ENCODE measurements around the gene CSGALNACT2. TPM values are rescaled to one million over a fixed set of nuclear protein-coding genes. Genes with fewer than 3 reads are reported as not detected.

CSGALNACT2 gene
- total RNA-seq, 1 experiment from 2014 or later, result 30.0 TPM

- ChIA-PET CTCF (no interaction called here), POLR2A (no interaction called here)
- Mint-ChIP-seq H3K4me1 (ENCODE audit: insufficient read depth, unreplicated experiment) (no peaks in the 10 kb centered on the region), H3K27ac (ENCODE audit: low read depth, unreplicated experiment) (no peak overlapping the region), H3K36me3 (ENCODE audit: insufficient read depth, unreplicated experiment) (no peaks in the 10 kb centered on the region), H3K9me3 (ENCODE audit: unreplicated experiment) (no peaks in the 10 kb centered on the region), H3K4me3 (ENCODE audit: unreplicated experiment) (no peak overlapping the region), H3K27me3 (ENCODE audit: insufficient read depth, unreplicated experiment) (no peaks in the 10 kb centered on the region)
- intact Hi-C loops (cut with micrococcal nuclease), result no loop called here
- no TSS peak for BruUV-seq (replicated peaks)
- no peak for TF ChIP-seq CTCF (IDR thresholded peaks at IDR 0.05; ENCODE audit: unreplicated experiment)
- no peak for DNase-seq (ENCODE audit: unreplicated experiment)
Measured at GRCh38 chr10:43123361-43124093, 14.7 kb upstream of the CSGALNACT2 start.

GRCh38 chr10:43124094-43124521 is 14.1 kb upstream of the CSGALNACT2 start:
- no TSS peak for BruUV-seq (replicated peaks)
- H3K4me1 Mint-ChIP-seq (ENCODE audit: insufficient read depth, unreplicated experiment), result peaks cover 5% of the 10 kb centered on the region
- H3K4me3 Mint-ChIP-seq (ENCODE audit: unreplicated experiment), result no peak overlapping the region
- intact Hi-C loops (cut with micrococcal nuclease), result no loop called here
- H3K27me3 Mint-ChIP-seq (ENCODE audit: insufficient read depth, unreplicated experiment), result no peaks in the 10 kb centered on the region
- no peaks in the 10 kb centered on the region for H3K36me3 Mint-ChIP-seq (ENCODE audit: insufficient read depth, unreplicated experiment)
- H3K27ac Mint-ChIP-seq (ENCODE audit: low read depth, unreplicated experiment), result no peak overlapping the region
- ChIA-PET POLR2A (no interaction called here), CTCF (no interaction called here)
- DNase-seq (ENCODE audit: unreplicated experiment), result no peak
- TF ChIP-seq CTCF (IDR thresholded peaks at IDR 0.05; ENCODE audit: unreplicated experiment), result no peak
- H3K9me3 Mint-ChIP-seq (ENCODE audit: unreplicated experiment), result no peaks in the 10 kb centered on the region

- POLR2A ChIA-PET, result no interaction called here
- no peaks in the 10 kb centered on the region for H3K9me3 Mint-ChIP-seq (ENCODE audit: unreplicated experiment)
- no peaks in the 10 kb centered on the region for H3K27me3 Mint-ChIP-seq (ENCODE audit: insufficient read depth, unreplicated experiment)
- no peak for TF ChIP-seq CTCF (IDR thresholded peaks at IDR 0.05; ENCODE audit: unreplicated experiment)
- intact Hi-C loops (cut with micrococcal nuclease), result no loop called here
- no peaks in the 10 kb centered on the region for H3K36me3 Mint-ChIP-seq (ENCODE audit: insufficient read depth, unreplicated experiment)
- CTCF ChIA-PET, result interaction anchor here (0.6 kb wide), 1 partner anchor 1735 kb away, joined by 3 read pairs; no protein-coding TSS in a partner anchor
- BruUV-seq (replicated peaks), result no TSS peak
- no peak overlapping the region for H3K4me3 Mint-ChIP-seq (ENCODE audit: unreplicated experiment)
- peaks cover 10% of the 10 kb centered on the region for H3K4me1 Mint-ChIP-seq (ENCODE audit: insufficient read depth, unreplicated experiment)
- no peak for DNase-seq (ENCODE audit: unreplicated experiment)
- no peak overlapping the region for H3K27ac Mint-ChIP-seq (ENCODE audit: low read depth, unreplicated experiment)
Measured at GRCh38 chr10:43124574-43125273, 13.5 kb upstream of the CSGALNACT2 start.

GRCh38 chr10:43125274-43125845 is 12.9 kb upstream of the CSGALNACT2 start:
- Mint-ChIP-seq H3K27me3 (ENCODE audit: insufficient read depth, unreplicated experiment) (no peaks in the 10 kb centered on the region), H3K36me3 (ENCODE audit: insufficient read depth, unreplicated experiment) (no peaks in the 10 kb centered on the region), H3K9me3 (ENCODE audit: unreplicated experiment) (no peaks in the 10 kb centered on the region), H3K4me3 (ENCODE audit: unreplicated experiment) (no peak overlapping the region), H3K27ac (ENCODE audit: low read depth, unreplicated experiment) (no peak overlapping the region), H3K4me1 (ENCODE audit: insufficient read depth, unreplicated experiment) (peaks cover 10% of the 10 kb centered on the region)
- intact Hi-C loops (cut with micrococcal nuclease), result no loop called here
- DNase-seq (ENCODE audit: unreplicated experiment), result no peak
- POLR2A ChIA-PET, result no interaction called here
- CTCF ChIA-PET, result interaction anchor here (0.6 kb wide), 1 partner anchor 1735 kb away, joined by 3 read pairs; no protein-coding TSS in a partner anchor
- BruUV-seq (replicated peaks), result no TSS peak
- TF ChIP-seq CTCF (IDR thresholded peaks at IDR 0.05; ENCODE audit: unreplicated experiment), result no peak

Measured in MCF 10A (cell line).